GM12878 (cell line): ENCODE data around the gene ANO6. TPM values are rescaled to one million over a fixed set of nuclear protein-coding genes. Genes with fewer than 3 reads are reported as not detected.

ENCODE experiments used
- ATAC-seq: fragments of 200-7000 bp; cut with Tn5 transposase; 3 replicates; pipeline ENCODE4 v1.9.1; 2020; ENCODE audit warnings: mild to moderate bottlenecking, moderate library complexity
- BruUV-seq: library from RNA; stranded (reverse); fragments of 400-500 nt; replicated peaks from 2 replicates; lab custom pipeline; 2021; lab: Mats Ljungman, UMichigan
- CTCF ChIA-PET: fragments of 300-600 bp; sonication (Branson Sonifier 250); formaldehyde crosslinking; extraction: SDS; loops from one replicate; lab custom pipeline; 2021; ENCODE audit warnings: inconsistent platforms; lab: Yijun Ruan, JAX
- POLR2A ChIA-PET: fragments of 350-600 bp; formaldehyde crosslinking; extraction: SDS; loops from one replicate; lab custom pipeline; 2021; ENCODE audit warnings: inconsistent platforms; lab: Charles Lee
- RAD21 ChIA-PET: fragments of 300-600 bp; sonication (Branson Sonifier 250); formaldehyde crosslinking; loops from one replicate; lab custom pipeline; 2023; ENCODE audit warnings: antibody characterized with exemption; ENCODE audit not compliant: unreplicated experiment; lab: Charles Lee
- SMC1A ChIA-PET: fragments of 300-600 bp; sonication (Branson Sonifier 250); formaldehyde crosslinking; loops from one replicate; lab custom pipeline; 2023; ENCODE audit not compliant: unreplicated experiment, uncharacterized antibody; lab: Charles Lee
- DNase-seq: peaks from one replicate; pipeline ENCODE4 v3.0.0-alpha.2; 2011; ENCODE audit warnings: low read depth, low spot score
- FAIRE-seq: peaks from 3 replicates; lab custom pipeline; 2011; peaks lifted over from hg19 to GRCh38; lab: Jason Lieb, UNC
- H2AFZ ChIP-seq: 2 replicates; pipeline ENCODE4 v1.6.0; 2011; ENCODE audit warnings: low read depth, low read length, control low read depth; ENCODE audit not compliant: control insufficient read depth
- H3K27ac ChIP-seq: 2 replicates; pipeline ENCODE4 v1.5.1; 2011; ENCODE audit warnings: control low read depth; ENCODE audit not compliant: control insufficient read depth, insufficient read depth
- H3K27me3 ChIP-seq, 2 experiments: replicated peaks in 1 of 2; 2 replicates each; pipeline versions ENCODE4 v1.6.0 to v1.6.1; 2011; ENCODE audit warnings: low read length in 1 of 2; ENCODE audit not compliant: control insufficient read depth in 2 of 2, insufficient read depth in 2 of 2
- H3K36me3 ChIP-seq, 2 experiments: 2 replicates each; pipeline ENCODE4 v1.5.1; 2011; ENCODE audit warnings: low read length in 1 of 2; ENCODE audit not compliant: control insufficient read depth in 2 of 2, insufficient read depth in 2 of 2
- H3K4me1 ChIP-seq: 2 replicates; pipeline ENCODE4 v1.6.1; 2011; ENCODE audit warnings: mild to moderate bottlenecking, low read length, moderate library complexity, mixed read lengths; ENCODE audit not compliant: control insufficient read depth, insufficient read depth
- H3K4me2 ChIP-seq: 2 replicates; pipeline ENCODE4 v1.6.0; 2011; ENCODE audit warnings: control low read depth; ENCODE audit not compliant: control insufficient read depth, insufficient read depth
- H3K4me3 ChIP-seq: fragments of 200-600 bp; sonication (generic); 2 replicates; pipeline ENCODE4 v1.5.1; 2016
- H3K79me2 ChIP-seq: 2 replicates; pipeline ENCODE4 v1.6.0; 2011; ENCODE audit warnings: low read length; ENCODE audit not compliant: control insufficient read depth, insufficient read depth
- H3K9ac ChIP-seq: 2 replicates; pipeline ENCODE4 v1.8.0; 2011; ENCODE audit warnings: low read length, control low read depth, mixed read lengths; ENCODE audit not compliant: control insufficient read depth, insufficient read depth
- H3K9me3 ChIP-seq: replicated peaks from 3 replicates; pipeline ENCODE4 v1.5.1; 2011; ENCODE audit warnings: mild to moderate bottlenecking, low read length; ENCODE audit not compliant: control insufficient read depth, insufficient read depth
- H4K20me1 ChIP-seq: 2 replicates; pipeline ENCODE4 v1.6.0; 2011; ENCODE audit not compliant: control insufficient read depth, insufficient read depth
- ASH2L ChIP-seq: fragments of 300-600, 200-600 bp; sonication (generic); IDR thresholded peaks from 2 replicates; pipeline ENCODE4 v1.6.1; 2017; ENCODE audit warnings: low read depth, mild to moderate bottlenecking, borderline replicate concordance
- CHD4 ChIP-seq: fragments of 200-600 bp; sonication (generic); IDR thresholded peaks from 2 replicates; pipeline ENCODE4 v1.6.1; 2016; ENCODE audit warnings: mild to moderate bottlenecking
- CREB1 ChIP-seq: IDR thresholded peaks from 2 replicates; pipeline ENCODE4 v1.6.1; 2012; ENCODE audit warnings: low read depth, mild to moderate bottlenecking, inconsistent platforms
- EGR1 ChIP-seq, 2 experiments: IDR thresholded peaks; 1 replicate in 1 of 2; 2 replicates in 1 of 2; pipeline ENCODE4 v1.6.1; 2011 to 2012; ENCODE audit warnings: low read depth in 2 of 2, low read length in 2 of 2, borderline replicate concordance in 1 of 2, mild to moderate bottlenecking in 1 of 2, moderate library complexity in 1 of 2
- IRF4 ChIP-seq: IDR thresholded peaks from 2 replicates; pipeline ENCODE4 v1.6.1; 2011; ENCODE audit warnings: low read depth, low read length
- RFX5 ChIP-seq: IDR thresholded peaks from 2 replicates; pipeline ENCODE4 v1.6.1; 2011; ENCODE audit warnings: low read depth, low read length, improper control_type of control experiment
- SREBF1 ChIP-seq: IDR thresholded peaks from 2 replicates; pipeline ENCODE4 v1.6.1; 2012; ENCODE audit warnings: mild to moderate bottlenecking, low read length
- TCF12 ChIP-seq: IDR thresholded peaks from 2 replicates; pipeline ENCODE4 v1.6.1; 2011; ENCODE audit warnings: low read depth, mild to moderate bottlenecking, low read length
- USF1 ChIP-seq: IDR thresholded peaks from 2 replicates; pipeline ENCODE4 v1.6.1; 2011; ENCODE audit warnings: borderline replicate concordance, low read depth, mild to moderate bottlenecking, moderate library complexity, mixed read lengths, low read length; ENCODE audit not compliant: insufficient read depth; ENCODE audit errors: extremely low read length
- USF2 ChIP-seq: IDR thresholded peaks from 2 replicates; pipeline ENCODE4 v1.6.1; 2011; ENCODE audit warnings: low read depth, low read length, improper control_type of control experiment, borderline replicate concordance
- YBX1 ChIP-seq: fragments of 450-650 bp; IDR thresholded peaks from 2 replicates; pipeline ENCODE4 v1.6.1; 2016; ENCODE audit warnings: antibody characterized with exemption
- YY1 ChIP-seq: IDR thresholded peaks from 2 replicates; pipeline ENCODE4 v1.6.1; 2011; ENCODE audit warnings: low read depth, mild to moderate bottlenecking, low read length
- ZBTB40 ChIP-seq: fragments of 450-650 bp; IDR thresholded peaks from 2 replicates; pipeline ENCODE4 v1.6.1; 2016; ENCODE audit warnings: mild to moderate bottlenecking, moderate library complexity, borderline replicate concordance
- ZSCAN29 ChIP-seq: fragments of 450-650 bp; IDR thresholded peaks from 2 replicates; pipeline ENCODE4 v1.6.1; 2017; ENCODE audit warnings: mild to moderate bottlenecking, moderate library complexity
- WGBS: methylation state at CpG from one replicate; pipeline ENCODE4 v1.1.6; 2016; ENCODE audit warnings: low lambda C conversion rate; ENCODE audit not compliant: insufficient replicate concordance, insufficient coverage; ENCODE audit errors: missing lambda C conversion rate; 5-methylcytosine and 5-hydroxymethylcytosine counted together
- in situ Hi-C: fragments of 300-500 bp; cut with MboI; formaldehyde crosslinking; loops from 9 replicates; pipeline ENCODE4 v1.14.3; 2018; ENCODE audit warnings: mixed read lengths
- intact Hi-C: fragments of 100-400 bp; cut with micrococcal nuclease; formaldehyde crosslinking; loops from one replicate; pipeline ENCODE4 v1.14.2; 2022; ENCODE audit not compliant: unreplicated experiment
- polyA plus RNA-seq, 11 experiments: library from polyadenylated mRNA; depleted of rRNA in 4 of 11; unstranded in 6 of 11; stranded (reverse) in 5 of 11; fragments of >200 nt; fragmentation: Nextera tagmentation in 4 of 11; fragmentation: Illumina TruSeq in 1 of 11; extraction: Ambion mirVana in 4 of 11; extraction: Trizol in 1 of 11; gene quantifications; 1 replicate in 1 of 11; 2 replicates in 10 of 11; pipeline versions ENCODE4 v1.2.1 to v1.2.3, GENCODE V29; 2011 to 2016; ENCODE audit warnings: inconsistent platforms in 2 of 11, missing spikeins in 2 of 11, low read depth in 1 of 11
- total RNA-seq, 4 experiments: library from RNA; depleted of rRNA in 3 of 4; stranded (reverse); fragments of >200 nt in 3 of 4; fragmentation: Illumina TruSeq in 1 of 4; extraction: Trizol in 1 of 4; gene quantifications; 2 replicates each; pipeline versions ENCODE4 v1.2.1 to v1.2.3, GENCODE V29; 2013 to 2021

The ANO6 gene
- total and polyA plus RNA-seq, 10 of the 15 experiments (the other 5 are each of a cell fraction or from before 2014, with no cell fraction given): 4.6 to 30.3 (median 26.0) TPM

GRCh38 chr12:45334396-45334795 lies 118.5 kb downstream of the ANO6 start:
- H3K36me3 ChIP-seq: no peaks in the 10 kb centered on the region
- H3K4me2 ChIP-seq: no peak overlapping the region
- POLR2A ChIA-PET: interaction anchor here (0.5 kb wide), 1 partner anchor 11 kb away, joined by 4 read pairs; no protein-coding TSS in a partner anchor
- no peaks in the 10 kb centered on the region for H3K9me3 ChIP-seq
- H3K79me2 ChIP-seq: no peaks in the 10 kb centered on the region
- intact Hi-C loops: no loop called here
- no peak overlapping the region for H3K27ac ChIP-seq
- no peak overlapping the region for H2AFZ ChIP-seq
- ATAC-seq (no peak), FAIRE-seq (no peak), DNase-seq (no peak)
- TF ChIP-seq TCF12: no peak
- no peak for TF ChIP-seq IRF4
- TF ChIP-seq YBX1: no peak
- no peak for TF ChIP-seq SREBF1
- no peak for TF ChIP-seq ASH2L
- TF ChIP-seq CHD4: no peak
- no peak for TF ChIP-seq USF1
- no peak for TF ChIP-seq CREB1
- no peak for TF ChIP-seq ZBTB40
- TF ChIP-seq EGR1 (IDR thresholded peaks at IDR 0.05; ENCODE audit: borderline replicate concordance in 1 of 2, low read depth in 2 of 2, low read length in 2 of 2): no peak
- no peak for TF ChIP-seq USF2
- no peak for TF ChIP-seq RFX5
- TF ChIP-seq YY1: no peak
- no peak for TF ChIP-seq ZSCAN29
- no TSS peak for BruUV-seq
- H3K27me3 ChIP-seq: no peaks in the 10 kb centered on the region
- CTCF ChIA-PET: no interaction called here
- H3K4me1 ChIP-seq: no peaks in the 10 kb centered on the region
- SMC1A ChIA-PET: no interaction called here
- RAD21 ChIA-PET: no interaction called here
- H4K20me1 ChIP-seq: no peaks in the 10 kb centered on the region
- 95% methylated on average over 1 of the region's 1 CpG for WGBS
- H3K9ac ChIP-seq: no peak overlapping the region
- no peak overlapping the region for H3K4me3 ChIP-seq
- in situ Hi-C loops: no loop called here
